DOHH2 (cell line): Measurements from ENCODE around the gene PKD1.
A peak's percentile ranks its signal among the peaks of the same experiment; 100 is the strongest.

Experiments used
- H3F3A ChIP-seq: fragments of 200-600 bp; sonication (generic), shearing (Covaris generic); 2 replicates; pipeline ENCODE4 v1.6.0; 2016; ENCODE audit warnings: antibody characterized with exemption, mild to moderate bottlenecking; ENCODE audit not compliant: control insufficient read depth, insufficient read depth
- H3K27ac ChIP-seq: fragments of 200-600 bp; sonication (generic); 2 replicates; pipeline ENCODE4 v1.5.1; 2014; ENCODE audit warnings: low read depth, mild to moderate bottlenecking, low read length, moderate library complexity
- H3K27me3 ChIP-seq: fragments of 200-600 bp; sonication (generic); 2 replicates; pipeline ENCODE4 v1.6.1; 2014; ENCODE audit warnings: mild to moderate bottlenecking, low read length, mixed read lengths; ENCODE audit not compliant: control insufficient read depth
- H3K36me3 ChIP-seq: fragments of 200-600 bp; sonication (generic); 2 replicates; pipeline ENCODE4 v1.6.1; 2014; ENCODE audit warnings: mild to moderate bottlenecking, low read length, moderate library complexity, mixed read lengths; ENCODE audit not compliant: control insufficient read depth
- H3K4me1 ChIP-seq: fragments of 200-600 bp; sonication (generic); 2 replicates; pipeline ENCODE4 v1.6.1; 2014; ENCODE audit warnings: mild to moderate bottlenecking, low read length, mixed read lengths; ENCODE audit not compliant: control insufficient read depth
- H3K4me2 ChIP-seq: fragments of 200-600 bp; sonication (generic); 2 replicates; pipeline ENCODE4 v1.6.0; 2014; ENCODE audit warnings: mild to moderate bottlenecking, low read length, moderate library complexity
- H3K4me3 ChIP-seq: fragments of 200-600 bp; sonication (generic); 2 replicates; pipeline ENCODE4 v1.5.1; 2014; ENCODE audit warnings: mild to moderate bottlenecking, low read length, mixed read lengths
- H3K79me2 ChIP-seq: fragments of 200-600 bp; sonication (generic); 2 replicates; pipeline ENCODE4 v1.6.1; 2014; ENCODE audit warnings: mild to moderate bottlenecking, low read length, mixed read lengths; ENCODE audit not compliant: control insufficient read depth
- H3K9me2 ChIP-seq: fragments of 200-600 bp; sonication (generic); replicated peaks from 2 replicates; pipeline ENCODE4 v1.6.1; 2014; ENCODE audit warnings: mild to moderate bottlenecking, low read length, mixed read lengths; ENCODE audit not compliant: control insufficient read depth
- H3K9me3 ChIP-seq: fragments of 200-600 bp; sonication (generic); 2 replicates; pipeline ENCODE4 v1.6.1; 2014; ENCODE audit warnings: antibody characterized with exemption, low read length, mixed read lengths; ENCODE audit not compliant: control insufficient read depth, insufficient read depth
- H4K20me1 ChIP-seq: fragments of 200-600 bp; sonication (generic); 2 replicates; pipeline ENCODE4 v1.6.0; 2014; ENCODE audit warnings: low read depth, mild to moderate bottlenecking, antibody characterized with exemption, low read length, moderate library complexity; ENCODE audit not compliant: control insufficient read depth, insufficient read depth
- EZH2phosphoT487 ChIP-seq: fragments of 200-600 bp; sonication (generic); IDR thresholded peaks from 2 replicates; pipeline ENCODE4 v1.6.1; 2017; ENCODE audit warnings: borderline replicate concordance, mild to moderate bottlenecking, antibody characterized with exemption, low read length, moderate library complexity, mixed read lengths
- TF ChIP-seq, protein P1 (sequence below): fragments of 200-600 bp; sonication (generic); IDR thresholded peaks from one replicate; pipeline ENCODE4 v1.5.1; 2014; ENCODE audit warnings: antibody characterized with exemption, mild to moderate bottlenecking, low read depth, low read length; ENCODE audit not compliant: poor library complexity, severe bottlenecking

The PKD1 gene

DNA sequence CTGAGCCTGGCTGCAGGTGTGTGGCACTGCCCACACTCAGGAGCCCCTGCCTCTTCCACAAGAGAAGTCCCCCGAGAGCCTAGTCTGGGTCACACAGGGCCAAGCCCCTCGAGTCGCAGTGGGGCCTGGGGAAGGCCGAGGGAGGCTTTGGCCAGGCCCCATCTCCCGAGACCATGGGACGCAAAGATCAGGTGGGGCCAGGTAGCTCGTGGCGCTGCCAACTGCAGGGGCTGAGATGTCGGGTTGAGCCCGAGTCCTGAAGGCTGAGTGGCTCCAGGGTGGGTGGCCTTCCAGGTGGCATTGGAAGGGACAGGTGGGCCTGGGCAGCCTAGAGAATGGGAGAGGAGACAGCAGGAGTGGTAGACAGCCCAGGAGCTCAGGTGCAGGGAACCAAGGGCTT is 26.2 kb upstream of the PKD1 start:
- H3F3A ChIP-seq = peaks cover 8% of the 10 kb centered on the region
- H3K27me3 ChIP-seq = no peaks in the 10 kb centered on the region
- no peaks in the 10 kb centered on the region; the same call in 1 of the 2 replicates for H4K20me1 ChIP-seq
- H3K4me3 ChIP-seq = no peak overlapping the region
- H3K36me3 ChIP-seq = peaks cover 64% of the 10 kb centered on the region
- H3K4me1 ChIP-seq = peaks cover 41% of the 10 kb centered on the region
- TF ChIP-seq, protein P1, sequence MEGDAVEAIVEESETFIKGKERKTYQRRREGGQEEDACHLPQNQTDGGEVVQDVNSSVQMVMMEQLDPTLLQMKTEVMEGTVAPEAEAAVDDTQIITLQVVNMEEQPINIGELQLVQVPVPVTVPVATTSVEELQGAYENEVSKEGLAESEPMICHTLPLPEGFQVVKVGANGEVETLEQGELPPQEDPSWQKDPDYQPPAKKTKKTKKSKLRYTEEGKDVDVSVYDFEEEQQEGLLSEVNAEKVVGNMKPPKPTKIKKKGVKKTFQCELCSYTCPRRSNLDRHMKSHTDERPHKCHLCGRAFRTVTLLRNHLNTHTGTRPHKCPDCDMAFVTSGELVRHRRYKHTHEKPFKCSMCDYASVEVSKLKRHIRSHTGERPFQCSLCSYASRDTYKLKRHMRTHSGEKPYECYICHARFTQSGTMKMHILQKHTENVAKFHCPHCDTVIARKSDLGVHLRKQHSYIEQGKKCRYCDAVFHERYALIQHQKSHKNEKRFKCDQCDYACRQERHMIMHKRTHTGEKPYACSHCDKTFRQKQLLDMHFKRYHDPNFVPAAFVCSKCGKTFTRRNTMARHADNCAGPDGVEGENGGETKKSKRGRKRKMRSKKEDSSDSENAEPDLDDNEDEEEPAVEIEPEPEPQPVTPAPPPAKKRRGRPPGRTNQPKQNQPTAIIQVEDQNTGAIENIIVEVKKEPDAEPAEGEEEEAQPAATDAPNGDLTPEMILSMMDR = no peak
- no peak for TF ChIP-seq EZH2phosphoT487
- H3K9me2 ChIP-seq = no peaks in the 10 kb centered on the region
- H3K27ac ChIP-seq = no peak overlapping the region
- H3K9me3 ChIP-seq = peaks cover 17% of the 10 kb centered on the region; the same call in 1 of the 2 replicates
- no peak overlapping the region for H3K4me2 ChIP-seq
- peaks cover 86% of the 10 kb centered on the region for H3K79me2 ChIP-seq

DNA sequence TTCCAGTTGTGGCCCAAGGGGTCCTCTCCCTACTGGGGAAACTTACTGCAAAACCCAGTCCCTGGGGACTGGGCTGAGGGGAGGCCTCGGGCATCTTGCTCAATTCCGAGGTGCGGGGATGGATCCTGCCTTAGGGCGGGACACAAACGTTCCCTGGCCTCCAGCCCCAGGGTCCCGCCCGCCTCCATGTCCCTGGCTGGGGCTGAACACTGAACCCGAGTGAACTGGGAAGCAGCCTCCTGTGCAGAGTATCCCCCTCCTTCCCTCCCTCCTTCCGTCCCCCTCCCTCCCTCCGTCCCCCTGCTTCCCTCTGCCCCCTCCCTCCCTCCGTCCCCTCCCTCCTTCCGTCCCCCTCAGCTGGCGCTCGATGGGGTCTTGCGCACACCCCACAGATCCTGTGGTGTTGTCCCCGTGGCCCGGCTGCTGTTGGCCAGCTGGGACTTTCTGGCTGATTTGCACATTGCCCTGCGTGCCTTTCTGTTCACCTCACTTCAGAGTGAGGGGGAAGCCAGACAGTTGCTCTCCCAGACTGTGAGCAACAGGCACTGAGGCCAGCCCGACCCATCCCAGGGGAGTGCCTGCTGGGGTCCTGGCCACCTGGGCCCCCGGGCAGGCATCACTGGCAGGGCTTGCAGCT is 25.3 kb upstream of the PKD1 start:
- H3K36me3 ChIP-seq = peaks cover 58% of the 10 kb centered on the region
- H3K27ac ChIP-seq = no peak overlapping the region
- peaks cover 17% of the 10 kb centered on the region; the same call in 1 of the 2 replicates for H3K9me3 ChIP-seq
- H3K4me2 ChIP-seq = peak overlapping the region; percentile 16
- peaks cover 44% of the 10 kb centered on the region for H3K4me1 ChIP-seq
- no peaks in the 10 kb centered on the region; the same call in none of the 2 replicates for H4K20me1 ChIP-seq
- H3F3A ChIP-seq = peaks cover 8% of the 10 kb centered on the region
- H3K4me3 ChIP-seq = no peak overlapping the region
- TF ChIP-seq, protein P1 = no peak
- TF ChIP-seq EZH2phosphoT487 = no peak
- H3K9me2 ChIP-seq = no peaks in the 10 kb centered on the region
- H3K27me3 ChIP-seq = no peaks in the 10 kb centered on the region
- H3K79me2 ChIP-seq = peaks cover 88% of the 10 kb centered on the region

DNA sequence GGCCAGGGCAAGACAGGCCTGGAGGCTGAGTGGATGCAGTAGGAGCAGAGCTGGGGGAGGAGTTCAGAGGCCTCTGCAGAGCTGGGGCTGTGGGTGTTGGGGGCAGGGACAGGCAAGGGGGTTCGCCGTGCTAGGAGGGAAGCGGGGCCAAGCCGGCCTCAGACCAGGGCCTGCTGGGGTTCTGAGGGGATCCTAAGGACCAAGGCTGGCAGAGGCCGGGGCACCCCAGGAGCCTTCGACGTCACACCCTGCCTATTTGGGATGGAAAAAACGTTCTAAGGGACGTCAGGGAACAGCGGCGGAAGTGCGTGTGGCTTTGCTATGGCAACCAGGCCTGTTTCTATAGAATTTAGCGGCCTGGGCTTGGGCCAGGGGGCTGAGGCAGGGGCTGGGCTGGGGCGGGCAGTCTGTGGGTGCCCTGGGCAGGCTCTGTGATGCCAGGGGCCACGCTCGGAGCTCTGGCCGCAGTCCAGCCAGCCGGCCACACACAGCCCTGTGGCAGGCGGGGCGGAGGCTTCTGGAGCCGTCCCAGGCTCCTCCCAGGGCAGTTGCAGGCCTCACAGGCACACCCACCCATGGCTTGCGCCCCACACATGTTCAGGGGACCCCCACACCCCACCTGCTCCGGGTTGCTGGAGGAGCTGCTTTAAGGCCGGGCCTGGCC is 23.6 kb upstream of the PKD1 start:
- H3K36me3 ChIP-seq = peaks cover 61% of the 10 kb centered on the region
- peaks cover 16% of the 10 kb centered on the region for H3F3A ChIP-seq
- TF ChIP-seq, protein P1 = no peak
- TF ChIP-seq EZH2phosphoT487 = no peak
- H3K79me2 ChIP-seq = peaks cover 92% of the 10 kb centered on the region
- peaks cover 4% of the 10 kb centered on the region; the same call in 1 of the 2 replicates for H3K27me3 ChIP-seq
- H3K27ac ChIP-seq = no peak overlapping the region
- peak overlapping the region; percentile 95 for H3K4me2 ChIP-seq
- peaks cover 44% of the 10 kb centered on the region for H3K4me1 ChIP-seq
- H3K9me2 ChIP-seq = no peaks in the 10 kb centered on the region
- H3K9me3 ChIP-seq = peaks cover 17% of the 10 kb centered on the region; the same call in 1 of the 2 replicates
- H4K20me1 ChIP-seq = peaks cover 7% of the 10 kb centered on the region
- H3K4me3 ChIP-seq = peak overlapping the region; percentile 36
